Endothelial cell of umbilical vein (primary cell): ENCODE data around the gene TXNDC15. TPM values are rescaled to one million over a fixed set of nuclear protein-coding genes. Genes with fewer than 3 reads are reported as not detected.

Source experiments
- BruUV-seq: library from RNA; stranded (reverse); fragments of 400-500 nt; replicated peaks from 2 replicates; lab custom pipeline; 2021; lab: Mats Ljungman, UMichigan
- CTCF ChIA-PET: fragments of 300-600, 350-600 bp; sonication (Branson Sonifier 250); formaldehyde crosslinking; loops from one replicate; lab custom pipeline; 2021; ENCODE audit warnings: antibody characterized with exemption, inconsistent platforms; lab: Charles Lee
- POLR2A ChIA-PET: fragments of 300-600, 350-600 bp; sonication (Branson Sonifier 250); formaldehyde crosslinking; loops from one replicate; lab custom pipeline; 2021; ENCODE audit warnings: antibody characterized with exemption, inconsistent platforms; lab: Charles Lee
- DNase-seq: peaks from one replicate; pipeline ENCODE4 v3.0.0-alpha.2; 2011; ENCODE audit warnings: low read depth, low spot score
- FAIRE-seq: peaks from 2 replicates; lab custom pipeline; 2011; peaks lifted over from hg19 to GRCh38; lab: Jason Lieb, UNC
- H2AFZ ChIP-seq: 2 replicates; pipeline ENCODE4 v1.6.0; 2012; ENCODE audit warnings: low read depth, low read length, control low read depth, inconsistent platforms
- H3K27ac ChIP-seq: 2 replicates; pipeline ENCODE4 v1.5.1; 2011; ENCODE audit warnings: low read depth, mild to moderate bottlenecking, control low read depth, low read length, moderate library complexity; ENCODE audit not compliant: insufficient read depth
- H3K27me3 ChIP-seq, 2 experiments: 2 replicates each; pipeline versions ENCODE4 v1.6.0 to v1.6.1; 2011; ENCODE audit warnings: low read length in 2 of 2, mixed read lengths in 1 of 2; ENCODE audit not compliant: control insufficient read depth in 2 of 2, insufficient read depth in 2 of 2
- H3K36me3 ChIP-seq, 2 experiments: 2 replicates in 1 of 2; 3 replicates in 1 of 2; pipeline ENCODE4 v1.5.1; 2011; ENCODE audit warnings: low read length in 2 of 2, mild to moderate bottlenecking in 1 of 2, moderate library complexity in 1 of 2; ENCODE audit not compliant: control insufficient read depth in 2 of 2, insufficient read depth in 2 of 2; ENCODE audit errors: extremely low read depth in 1 of 2
- H3K4me1 ChIP-seq: 3 replicates; pipeline ENCODE4 v1.5.1; 2011; ENCODE audit warnings: mild to moderate bottlenecking, low read length; ENCODE audit not compliant: control insufficient read depth, insufficient read depth; ENCODE audit errors: extremely low read depth
- H3K4me2 ChIP-seq: 2 replicates; pipeline ENCODE4 v1.6.1; 2011; ENCODE audit warnings: low read length, control low read depth, mixed read lengths; ENCODE audit not compliant: insufficient read depth
- H3K4me3 ChIP-seq, 3 experiments: fragments of 200-600 bp in 1 of 3; sonication (generic), shearing (Covaris generic) in 1 of 3; replicated peaks in 1 of 3; 2 replicates each; pipeline ENCODE4 v1.5.1; 2011 to 2016; ENCODE audit warnings: control low read depth in 3 of 3, low read length in 3 of 3, mild to moderate bottlenecking in 2 of 3, inconsistent platforms in 1 of 3, low read depth in 1 of 3, moderate library complexity in 1 of 3; ENCODE audit not compliant: insufficient read depth in 1 of 3
- H3K79me2 ChIP-seq: 2 replicates; pipeline ENCODE4 v1.6.0; 2012; ENCODE audit warnings: low read length, inconsistent platforms; ENCODE audit not compliant: control insufficient read depth, insufficient read depth
- H3K9ac ChIP-seq: replicated peaks from 2 replicates; pipeline ENCODE3; 2011; ENCODE audit warnings: low read length, control low read depth; ENCODE audit not compliant: insufficient read depth; ENCODE audit errors: extremely low read depth
- H3K9me1 ChIP-seq: replicated peaks from 3 replicates; pipeline ENCODE4 v1.6.0; 2011; ENCODE audit warnings: mild to moderate bottlenecking, low read length; ENCODE audit not compliant: control insufficient read depth, insufficient read depth; ENCODE audit errors: extremely low read depth
- H3K9me3 ChIP-seq: replicated peaks from 2 replicates; pipeline ENCODE4 v1.5.1; 2012; ENCODE audit warnings: low read length, inconsistent platforms; ENCODE audit not compliant: control insufficient read depth, insufficient read depth
- H4K20me1 ChIP-seq: replicated peaks from 2 replicates; pipeline ENCODE3; 2011; ENCODE audit warnings: mild to moderate bottlenecking, low read length; ENCODE audit not compliant: control insufficient read depth, insufficient read depth; ENCODE audit errors: extremely low read depth
- CTCF ChIP-seq, 2 donors: IDR thresholded peaks; 1 replicate in 1 of 2; 2 replicates in 1 of 2; pipeline ENCODE4 v1.5.1; 2011; ENCODE audit warnings: low read length in 2 of 2, mild to moderate bottlenecking in 2 of 2, moderate library complexity in 2 of 2, control low read depth in 1 of 2, inconsistent platforms in 1 of 2, low read depth in 1 of 2; ENCODE audit not compliant: insufficient read depth in 1 of 2; ENCODE audit errors: extremely low read depth in 1 of 2
- EZH2 ChIP-seq: IDR thresholded peaks from 2 replicates; pipeline ENCODE4 v1.6.1; 2012; ENCODE audit warnings: borderline replicate concordance, low read depth, mild to moderate bottlenecking, moderate library complexity, low read length, inconsistent platforms; ENCODE audit not compliant: severe bottlenecking
- FOS ChIP-seq: IDR thresholded peaks from 2 replicates; pipeline ENCODE4 v1.6.1; 2011; ENCODE audit warnings: mild to moderate bottlenecking, low read length, moderate library complexity, borderline replicate concordance; ENCODE audit not compliant: insufficient read depth
- GATA2 ChIP-seq: IDR thresholded peaks from 2 replicates; pipeline ENCODE4 v1.7.0; 2011; ENCODE audit warnings: low read depth, mild to moderate bottlenecking, moderate library complexity, mixed read lengths, low read length; ENCODE audit not compliant: insufficient read length, insufficient read depth
- JUN ChIP-seq: IDR thresholded peaks from 2 replicates; pipeline ENCODE4 v1.6.1; 2011; ENCODE audit warnings: borderline replicate concordance, low read depth; ENCODE audit not compliant: insufficient read length, insufficient read depth
- MYC ChIP-seq: IDR thresholded peaks from one replicate; pipeline ENCODE4 v1.6.1; 2011; ENCODE audit warnings: mild to moderate bottlenecking, low read depth, low read length
- POLR2A ChIP-seq: IDR thresholded peaks from 2 replicates; pipeline ENCODE4 v1.6.1; 2012; ENCODE audit warnings: low read depth, mild to moderate bottlenecking, control low read depth, low read length
- POLR2AphosphoS5 ChIP-seq: IDR thresholded peaks from 2 replicates; pipeline ENCODE4 v1.6.1; 2012; ENCODE audit warnings: low read depth, mild to moderate bottlenecking, control low read depth, low read length, moderate library complexity; ENCODE audit not compliant: insufficient read depth
- dilution Hi-C: fragments of 300-500 bp; cut with MboI; formaldehyde crosslinking; loops from one replicate; pipeline ENCODE4 v1.15.0; 2019; ENCODE audit warnings: low sequenced_read_pairs; ENCODE audit not compliant: extremely low pct_ligation_motif_present
- intact Hi-C: fragments of 100-400 bp; cut with micrococcal nuclease; formaldehyde crosslinking; loops from one replicate; pipeline ENCODE4 v1.10.0; 2022
- polyA plus RNA-seq, 4 experiments: library from polyadenylated mRNA; depleted of rRNA in 3 of 4; stranded (reverse) in 3 of 4; unstranded in 1 of 4; fragments of >200 nt; gene quantifications; 2 replicates each; pipeline versions ENCODE4 v1.2.1 to v1.2.3, GENCODE V29; 2011 to 2012; ENCODE audit warnings: missing spikeins in 1 of 4
- total RNA-seq: library from RNA; stranded (reverse); gene quantifications from 2 replicates; pipeline ENCODE4 v1.2.3, GENCODE V29; 2021
- TF ChIP-seq, protein P1 (sequence below): IDR thresholded peaks from 2 replicates; pipeline ENCODE4 v1.6.1; 2011; ENCODE audit not compliant: insufficient read depth, insufficient read length

TXNDC15 gene
- total and polyA plus RNA-seq, 2 donors (not counting 3 experiments of a cell fraction or from before 2014, with no cell fraction given) = 57.2 to 68.6 TPM

DNA sequence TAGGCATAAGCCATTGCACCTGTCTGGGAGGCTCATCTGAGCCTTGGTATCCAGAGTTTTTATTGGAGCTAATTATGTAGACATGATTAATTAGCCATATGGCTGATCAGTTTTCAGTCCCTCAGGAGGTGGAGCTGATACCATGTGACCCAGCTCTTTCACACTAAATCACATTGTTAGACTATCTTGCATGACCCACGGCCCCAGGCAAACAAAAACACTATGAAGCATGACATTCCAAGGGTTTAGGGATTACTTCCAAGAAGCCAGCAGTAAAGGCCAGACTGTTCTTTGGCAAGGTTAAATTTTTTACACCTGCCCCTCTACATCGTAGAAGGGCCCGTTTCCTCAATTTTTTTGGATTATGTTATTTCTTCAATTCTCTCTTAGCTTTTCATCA, 33.4 kb upstream of the TXNDC15 start:
- no peaks in the 10 kb centered on the region for H4K20me1 ChIP-seq
- no peaks in the 10 kb centered on the region for H3K9me3 ChIP-seq
- POLR2A ChIA-PET = interaction anchor here (0.6 kb wide), 1 partner anchor 210 kb away, joined by 9 read pairs; no protein-coding TSS in a partner anchor
- dilution Hi-C loops (no loop called here), intact Hi-C loops (no loop called here)
- H3K36me3 ChIP-seq = peaks cover 0 to 2% of the 10 kb centered on the region in 2 experiments
- no peak overlapping the region for H3K27ac ChIP-seq
- H2AFZ ChIP-seq = no peak overlapping the region
- BruUV-seq = no TSS peak
- peaks cover 18% of the 10 kb centered on the region for H3K4me1 ChIP-seq
- H3K9ac ChIP-seq = no peak overlapping the region
- H3K4me2 ChIP-seq = no peak overlapping the region
- no peaks in the 10 kb centered on the region for H3K27me3 ChIP-seq
- H3K4me3 ChIP-seq = no peak overlapping the region
- CTCF ChIA-PET = interaction anchor here (1.2 to 1.4 kb wide), 2 partner anchors 11 to 64 kb away, joined by 3 to 6 read pairs; partner anchors contain the start of gene PCBD2
- no peaks in the 10 kb centered on the region for H3K79me2 ChIP-seq
- FAIRE-seq (no peak), DNase-seq (no peak)
- TF ChIP-seq POLR2AphosphoS5 = no peak
- TF ChIP-seq GATA2 = no peak
- TF ChIP-seq EZH2 = no peak
- TF ChIP-seq MYC = no peak
- no peak for TF ChIP-seq JUN
- TF ChIP-seq, protein P1, sequence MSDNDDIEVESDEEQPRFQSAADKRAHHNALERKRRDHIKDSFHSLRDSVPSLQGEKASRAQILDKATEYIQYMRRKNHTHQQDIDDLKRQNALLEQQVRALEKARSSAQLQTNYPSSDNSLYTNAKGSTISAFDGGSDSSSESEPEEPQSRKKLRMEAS = no peak
- TF ChIP-seq FOS = no peak
- no peak for TF ChIP-seq POLR2A
- no peak for TF ChIP-seq CTCF (IDR thresholded peaks at IDR 0.05; ENCODE audit: extremely low read depth in 1 of 2, insufficient read depth in 1 of 2, low read depth in 1 of 2, low read length in 2 of 2)
- H3K9me1 ChIP-seq = no peaks in the 10 kb centered on the region
